ENCODE results near the gene HGS. TPM values are rescaled to one million over a fixed set of nuclear protein-coding genes. Genes with fewer than 3 reads are reported as not detected.
"Not testable (repeated sequence)": the region's sequence is repeated elsewhere in the genome, so short reads cannot be mapped to it uniquely, and the experiment has no call there.

The HGS gene
- total and polyA plus RNA-seq, 3 experiments from 2014 or later = 36.7 to 135 (median 122) TPM

GRCh38 chr17:81735264-81736102 lies 51.7 kb downstream of the HGS start:
- H3K4me3 ChIP-seq (ENCODE audit: low read length) = no peak overlapping the region
- H3K4me1 Mint-ChIP-seq = peaks cover 0 to 8% (median 5%) of the 10 kb centered on the region in 3 donors
- POLR2A ChIA-PET = no interaction called here

GRCh38 chr17:81737947-81738800 lies 54.4 kb downstream of the HGS start:
- DNase-seq = no peak
- Histone ChIP-seq H3K4me3 (ENCODE audit: low read length) (no peak overlapping the region), H3K27ac (ENCODE audit: low read depth, low read length) (no peak overlapping the region), H3K27me3 (ENCODE audit: insufficient read depth, low read length, poor library complexity, severe bottlenecking) (peaks cover 4% of the 10 kb centered on the region), H3K36me3 (ENCODE audit: insufficient read depth, low read length) (no peaks in the 10 kb centered on the region), H3K9me3 (ENCODE audit: low read length) (no peaks in the 10 kb centered on the region), H3K4me1 (ENCODE audit: insufficient read depth, low read length) (no peaks in the 10 kb centered on the region)
- ChIA-PET CTCF (no interaction called here), POLR2A (no interaction called here)
- Mint-ChIP-seq H3K27ac (no peak overlapping the region), H3K4me1 (peaks cover 0 to 8% (median 5%) of the 10 kb centered on the region in 3 donors), H3K27me3 (peaks cover 8 to 20% of the 10 kb centered on the region in 2 donors), H3K36me3 (no peaks in the 10 kb centered on the region), H3K9me3 (no peaks in the 10 kb centered on the region), H3K4me3 (no peak overlapping the region)

More at GRCh38 chr17:81735264-81736102, 51.7 kb downstream of the HGS start:
- Mint-ChIP-seq H3K27ac (peak overlapping the region in 1 of 8 donors; percentile 35), H3K36me3 (no peaks in the 10 kb centered on the region), H3K27me3 (peaks cover 14 to 33% of the 10 kb centered on the region in 2 donors), H3K9me3 (no peaks in the 10 kb centered on the region), H3K4me3 (peak overlapping the region in 4 of 7 donors; percentile 10 to 45 (median 32))
- Histone ChIP-seq H3K27me3 (ENCODE audit: insufficient read depth, low read length, poor library complexity, severe bottlenecking) (peaks cover 4% of the 10 kb centered on the region), H3K4me1 (ENCODE audit: insufficient read depth, low read length) (no peaks in the 10 kb centered on the region), H3K36me3 (ENCODE audit: insufficient read depth, low read length) (no peaks in the 10 kb centered on the region), H3K27ac (ENCODE audit: low read depth, low read length) (no peak overlapping the region), H3K9me3 (ENCODE audit: low read length) (no peaks in the 10 kb centered on the region)
- no peak for DNase-seq
- CTCF ChIA-PET = interaction anchor here (1.2 kb wide), 1 partner anchor 225 kb away, joined by 3 read pairs; no protein-coding TSS in a partner anchor

- no peaks in the 10 kb centered on the region for H3K4me1 ChIP-seq (ENCODE audit: insufficient read depth, low read length)
- Mint-ChIP-seq H3K4me3 (no peak overlapping the region), H3K9me3 (no peaks in the 10 kb centered on the region), H3K27me3 (peaks cover 4 to 13% of the 10 kb centered on the region in 2 donors), H3K4me1 (peaks cover 0 to 5% (median 3%) of the 10 kb centered on the region in 3 donors), H3K27ac (peak overlapping the region in 1 of 8 donors; percentile 65), H3K36me3 (no peaks in the 10 kb centered on the region)
- H3K36me3 ChIP-seq (ENCODE audit: insufficient read depth, low read length) = no peaks in the 10 kb centered on the region
- H3K27ac ChIP-seq (ENCODE audit: low read depth, low read length) = no peak overlapping the region
- DNase-seq = no peak
- H3K27me3 ChIP-seq (ENCODE audit: insufficient read depth, low read length, poor library complexity, severe bottlenecking) = peaks cover 4% of the 10 kb centered on the region
- ChIA-PET CTCF (no interaction called here), POLR2A (no interaction called here)
- no peaks in the 10 kb centered on the region for H3K9me3 ChIP-seq (ENCODE audit: low read length)
- H3K4me3 ChIP-seq (ENCODE audit: low read length) = no peak overlapping the region
Observed at GRCh38 chr17:81738801-81739393, 55.1 kb downstream of the HGS start.

- DNase-seq; H3K27ac ChIP-seq (ENCODE audit: low read depth, low read length); H3K4me1 Mint-ChIP-seq; H3K9me3 Mint-ChIP-seq; H3K36me3 ChIP-seq (ENCODE audit: insufficient read depth, low read length); H3K4me1 ChIP-seq (ENCODE audit: insufficient read depth, low read length); H3K9me3 ChIP-seq (ENCODE audit: low read length); CTCF ChIA-PET; H3K27me3 ChIP-seq (ENCODE audit: insufficient read depth, low read length, poor library complexity, severe bottlenecking); POLR2A ChIA-PET; H3K4me3 ChIP-seq (ENCODE audit: low read length); H3K36me3 Mint-ChIP-seq; H3K4me3 Mint-ChIP-seq: not testable (repeated sequence)
- Mint-ChIP-seq H3K27ac (peak overlapping the region in 1 of 8 donors; percentile 38), H3K27me3 (peaks cover 4 to 12% of the 10 kb centered on the region in 2 donors)
Observed at GRCh38 chr17:81739593-81739992, 55.8 kb downstream of the HGS start.

DNA sequence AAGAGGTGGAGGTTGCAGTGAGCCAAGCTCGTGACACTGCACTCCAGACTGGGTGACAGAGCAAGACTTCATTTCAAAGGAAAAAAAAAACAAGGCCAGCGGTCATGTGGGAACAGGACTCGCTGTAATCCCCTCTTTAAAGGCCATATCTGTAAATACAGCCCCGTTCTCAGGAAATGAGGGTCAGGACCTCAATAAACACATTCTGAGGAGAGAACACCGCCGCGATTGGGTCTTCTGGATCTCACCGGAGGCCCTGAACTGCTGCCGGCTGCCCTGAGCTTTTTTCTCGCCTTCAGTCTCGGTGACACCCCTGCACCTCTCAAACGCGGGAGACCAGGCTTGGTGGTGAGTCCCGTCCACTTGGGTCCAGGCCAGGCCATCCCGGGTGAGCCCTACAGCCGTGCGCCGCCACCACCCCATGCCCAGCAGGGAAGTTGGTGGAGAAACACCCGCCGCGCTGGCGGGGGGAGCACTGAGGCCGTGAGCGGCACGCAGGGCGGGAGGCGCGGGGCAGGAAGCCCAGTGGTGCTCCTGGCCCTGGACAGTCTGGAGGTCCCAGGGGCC lies 56.7 kb downstream of the HGS start:
- Mint-ChIP-seq H3K27ac (no peak overlapping the region), H3K9me3 (no peaks in the 10 kb centered on the region), H3K27me3 (peaks cover 4 to 11% of the 10 kb centered on the region in 2 donors), H3K4me1 (peaks cover 0 to 5% (median 3%) of the 10 kb centered on the region in 3 donors), H3K4me3 (no peak overlapping the region), H3K36me3 (no peaks in the 10 kb centered on the region)
- DNase-seq = no peak
- H3K4me3 ChIP-seq (ENCODE audit: low read length) = no peak overlapping the region
- CTCF ChIA-PET = no interaction called here
- no peak overlapping the region for H3K27ac ChIP-seq (ENCODE audit: low read depth, low read length)
- no peaks in the 10 kb centered on the region for H3K36me3 ChIP-seq (ENCODE audit: insufficient read depth, low read length)
- peaks cover 4% of the 10 kb centered on the region for H3K27me3 ChIP-seq (ENCODE audit: insufficient read depth, low read length, poor library complexity, severe bottlenecking)
- no peaks in the 10 kb centered on the region for H3K9me3 ChIP-seq (ENCODE audit: low read length)
- POLR2A ChIA-PET = no interaction called here
- no peaks in the 10 kb centered on the region for H3K4me1 ChIP-seq (ENCODE audit: insufficient read depth, low read length)

DNA sequence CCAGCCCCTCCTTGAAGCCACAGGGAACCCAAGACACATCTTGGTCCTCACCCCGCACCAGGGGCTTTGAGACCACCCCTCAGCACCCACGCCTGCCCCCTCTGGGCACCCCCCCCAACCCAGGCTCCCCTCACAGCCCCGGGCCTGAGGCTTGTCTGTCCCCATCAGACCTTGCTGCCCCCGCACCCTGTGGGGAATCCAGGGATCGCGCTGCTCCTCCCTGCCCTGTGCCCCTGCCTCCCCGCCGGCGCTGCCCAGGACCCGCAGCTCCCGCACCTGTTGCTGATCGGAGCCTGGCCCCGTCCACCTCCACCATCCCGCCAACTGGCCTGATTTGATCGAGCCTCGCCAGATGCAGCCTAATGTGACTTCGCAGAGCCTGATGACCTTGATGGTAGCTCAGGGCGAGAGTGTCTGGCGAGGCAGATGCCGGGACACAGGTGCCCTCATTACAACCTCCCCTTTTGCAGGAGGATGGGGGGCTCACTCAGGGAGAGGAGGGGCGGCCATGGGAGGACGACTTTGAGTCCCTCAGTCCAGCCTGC lies 57.3 kb downstream of the HGS start:
- ChIA-PET POLR2A (no interaction called here), CTCF (no interaction called here)
- no peaks in the 10 kb centered on the region for H3K9me3 ChIP-seq (ENCODE audit: low read length)
- Mint-ChIP-seq H3K4me1 (no peaks in the 10 kb centered on the region), H3K4me3 (no peak overlapping the region), H3K27me3 (peaks cover 4 to 7% of the 10 kb centered on the region in 2 donors), H3K9me3 (no peaks in the 10 kb centered on the region), H3K27ac (no peak overlapping the region), H3K36me3 (no peaks in the 10 kb centered on the region)
- no peak for DNase-seq
- no peaks in the 10 kb centered on the region for H3K4me1 ChIP-seq (ENCODE audit: insufficient read depth, low read length)
- no peak overlapping the region for H3K27ac ChIP-seq (ENCODE audit: low read depth, low read length)
- H3K4me3 ChIP-seq (ENCODE audit: low read length) = no peak overlapping the region
- H3K36me3 ChIP-seq (ENCODE audit: insufficient read depth, low read length) = no peaks in the 10 kb centered on the region
- H3K27me3 ChIP-seq (ENCODE audit: insufficient read depth, low read length, poor library complexity, severe bottlenecking) = peaks cover 4% of the 10 kb centered on the region

DNA sequence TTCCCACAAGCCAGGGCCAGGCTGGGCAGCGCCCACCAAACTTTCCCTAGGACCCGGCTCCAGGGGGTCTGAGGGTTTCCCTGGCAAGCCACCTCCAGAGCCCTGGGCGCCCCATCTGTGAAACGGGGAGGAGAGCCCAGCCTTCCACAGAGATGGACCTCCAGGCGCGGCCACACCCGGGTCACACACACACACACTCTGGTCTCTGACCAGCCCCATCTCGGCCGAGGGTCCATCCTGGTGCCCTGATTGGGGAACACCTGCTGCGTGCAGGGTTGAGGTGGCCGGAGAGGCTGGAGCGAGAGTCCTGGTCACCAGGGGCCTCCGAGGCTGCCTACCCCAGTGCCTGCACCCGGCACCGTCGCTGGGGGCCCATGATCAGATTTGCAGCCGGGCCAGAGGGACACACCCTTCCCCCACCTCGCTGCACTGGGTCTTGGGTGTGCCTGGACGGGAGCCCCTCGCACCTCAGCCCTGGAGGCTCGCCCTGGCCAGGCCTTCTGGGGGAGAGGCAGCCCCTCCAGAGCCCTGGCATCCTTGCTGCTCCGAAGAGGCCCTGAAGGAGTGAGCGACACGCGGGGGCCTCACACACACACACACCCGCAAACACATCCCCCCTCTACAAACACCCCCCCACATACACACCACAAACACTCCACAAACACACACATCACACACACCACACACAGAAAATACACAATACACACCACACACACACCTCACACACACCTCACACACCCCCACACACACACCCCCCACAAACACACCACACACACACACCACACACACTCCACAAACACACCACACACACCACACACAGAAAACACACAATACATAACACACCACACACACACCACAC lies 58.0 kb downstream of the HGS start:
- Histone ChIP-seq H3K36me3 (ENCODE audit: insufficient read depth, low read length) (no peaks in the 10 kb centered on the region), H3K4me3 (ENCODE audit: low read length) (no peak overlapping the region), H3K9me3 (ENCODE audit: low read length) (no peaks in the 10 kb centered on the region), H3K27ac (ENCODE audit: low read depth, low read length) (no peak overlapping the region), H3K4me1 (ENCODE audit: insufficient read depth, low read length) (no peaks in the 10 kb centered on the region), H3K27me3 (ENCODE audit: insufficient read depth, low read length, poor library complexity, severe bottlenecking) (peaks cover 4% of the 10 kb centered on the region)
- Mint-ChIP-seq H3K36me3 (no peaks in the 10 kb centered on the region), H3K4me1 (no peaks in the 10 kb centered on the region), H3K9me3 (no peaks in the 10 kb centered on the region), H3K4me3 (no peak overlapping the region), H3K27me3 (peaks cover 4 to 7% of the 10 kb centered on the region in 2 donors), H3K27ac (no peak overlapping the region)
- DNase-seq = no peak
- POLR2A ChIA-PET = no interaction called here
- CTCF ChIA-PET = no interaction called here
